Left lobe of liver (tissue), 2 donors: Measurements from ENCODE around the gene ERFL. TPM values are rescaled to one million over a fixed set of nuclear protein-coding genes. Genes with fewer than 3 reads are reported as not detected.

ENCODE experiments used
- ATAC-seq: fragments of 200-7000 bp; cut with Tn5 transposase; one replicate; pipeline ENCODE4 v1.9.1; 2020; ENCODE audit warnings: mild to moderate bottlenecking, moderate library complexity
- DNase-seq: peaks from one replicate; pipeline ENCODE4 v3.0.0-alpha.2; 2020; ENCODE audit warnings: low spot score
- total RNA-seq: library from RNA; stranded (reverse); gene quantifications from one replicate; pipeline ENCODE4 v1.2.1, GENCODE V29; 2021
- donor health status: DM: no; HTN: no; CAD: no; lungs with moderate emphysema.
- donor health status: DM: no; HTN: yes; CAD: no.

Gene ERFL
- total RNA-seq, 1 donor from 2014 or later = not detected

DNA sequence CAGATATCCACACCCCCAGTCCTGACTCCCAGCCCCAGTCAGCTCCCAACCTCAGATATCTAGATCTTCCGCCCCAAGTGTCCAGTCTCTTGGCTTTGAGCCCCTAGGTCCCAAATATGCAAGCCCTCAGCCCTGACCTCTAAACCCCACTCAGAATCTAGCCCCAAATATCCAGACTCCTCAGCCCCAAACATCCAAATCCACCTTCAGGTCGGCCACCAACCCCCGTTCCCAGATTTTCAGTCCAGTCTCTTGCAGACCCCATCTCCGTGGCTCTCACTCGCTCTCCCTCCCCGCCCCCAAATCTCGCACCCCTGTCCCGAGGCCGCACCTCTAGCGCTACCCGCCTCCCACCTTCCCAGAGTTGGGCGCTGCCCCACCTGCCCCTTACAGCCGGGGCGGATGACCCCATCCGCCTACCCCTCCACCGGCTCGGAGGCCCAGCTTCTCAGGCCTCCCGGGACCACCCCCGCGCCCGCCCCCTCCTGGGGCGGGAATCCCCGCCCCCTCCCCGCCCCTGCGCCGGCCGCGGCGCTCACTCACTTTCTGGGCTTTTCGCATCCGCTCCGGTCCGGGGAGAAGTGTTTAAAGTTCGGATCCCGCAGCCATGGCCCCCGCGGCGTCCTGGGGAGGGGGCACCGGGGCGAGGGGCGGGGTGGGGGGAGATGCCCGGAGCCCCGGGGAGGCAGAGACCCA is 604 bp downstream of the ERFL start:
- DNase-seq (no peak), ATAC-seq (no peak)

GRCh38 chr19:41926763-41927496 is 1.3 kb downstream of the ERFL start:
- ATAC-seq (no peak), DNase-seq (no peak)

GRCh38 chr19:41926028-41926762 is 2.1 kb downstream of the ERFL start:
- DNase-seq = no peak

GRCh38 chr19:41925208-41926003 is 2.8 kb downstream of the ERFL start:
- no peak for ATAC-seq
- DNase-seq = no peak

More at GRCh38 chr19:41926028-41926762, 2.1 kb downstream of the ERFL start:
- no peak for ATAC-seq

GRCh38 chr19:41924151-41925145 is 3.8 kb downstream of the ERFL start:
- ATAC-seq (no peak), DNase-seq (no peak)

DNA sequence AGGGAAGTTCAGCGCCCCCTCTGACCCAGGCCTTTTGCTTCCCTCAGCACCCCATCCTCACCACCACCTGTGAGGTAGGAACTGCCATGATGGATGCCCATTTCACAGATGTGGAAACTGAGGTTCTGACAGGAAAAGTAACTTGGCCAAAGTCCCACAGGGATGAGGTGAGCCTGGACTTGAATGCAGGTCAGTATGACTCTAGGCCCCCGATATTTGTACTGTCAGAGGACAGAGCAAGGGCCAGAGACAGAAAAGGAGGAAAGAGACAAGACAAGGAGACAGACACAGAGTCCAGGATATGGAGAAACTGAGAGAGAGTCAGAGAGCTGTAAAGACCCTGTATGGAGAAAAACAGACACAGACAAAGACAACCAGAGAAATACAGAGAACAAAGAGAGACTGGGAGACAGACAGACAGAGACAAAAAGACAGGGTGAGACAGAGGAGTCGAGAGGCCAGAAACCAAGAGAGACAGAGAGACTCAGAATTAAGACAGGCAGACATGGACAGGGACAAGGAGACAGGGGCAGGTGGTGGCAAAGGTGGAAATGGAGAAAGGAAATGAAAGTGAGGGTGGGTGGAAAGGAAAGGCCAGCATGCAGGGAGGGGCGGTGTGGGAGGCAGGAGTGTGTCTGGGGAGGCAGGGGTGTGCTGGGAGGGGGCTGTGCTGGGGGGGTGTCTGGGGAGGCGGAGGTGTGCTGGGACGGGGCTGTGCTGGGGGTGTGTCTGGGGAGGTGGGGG is 5.0 kb downstream of the ERFL start:
- DNase-seq (no peak), ATAC-seq (no peak)

GRCh38 chr19:41922585-41922984 is 5.7 kb downstream of the ERFL start:
- no peak for DNase-seq
- no peak for ATAC-seq

DNA sequence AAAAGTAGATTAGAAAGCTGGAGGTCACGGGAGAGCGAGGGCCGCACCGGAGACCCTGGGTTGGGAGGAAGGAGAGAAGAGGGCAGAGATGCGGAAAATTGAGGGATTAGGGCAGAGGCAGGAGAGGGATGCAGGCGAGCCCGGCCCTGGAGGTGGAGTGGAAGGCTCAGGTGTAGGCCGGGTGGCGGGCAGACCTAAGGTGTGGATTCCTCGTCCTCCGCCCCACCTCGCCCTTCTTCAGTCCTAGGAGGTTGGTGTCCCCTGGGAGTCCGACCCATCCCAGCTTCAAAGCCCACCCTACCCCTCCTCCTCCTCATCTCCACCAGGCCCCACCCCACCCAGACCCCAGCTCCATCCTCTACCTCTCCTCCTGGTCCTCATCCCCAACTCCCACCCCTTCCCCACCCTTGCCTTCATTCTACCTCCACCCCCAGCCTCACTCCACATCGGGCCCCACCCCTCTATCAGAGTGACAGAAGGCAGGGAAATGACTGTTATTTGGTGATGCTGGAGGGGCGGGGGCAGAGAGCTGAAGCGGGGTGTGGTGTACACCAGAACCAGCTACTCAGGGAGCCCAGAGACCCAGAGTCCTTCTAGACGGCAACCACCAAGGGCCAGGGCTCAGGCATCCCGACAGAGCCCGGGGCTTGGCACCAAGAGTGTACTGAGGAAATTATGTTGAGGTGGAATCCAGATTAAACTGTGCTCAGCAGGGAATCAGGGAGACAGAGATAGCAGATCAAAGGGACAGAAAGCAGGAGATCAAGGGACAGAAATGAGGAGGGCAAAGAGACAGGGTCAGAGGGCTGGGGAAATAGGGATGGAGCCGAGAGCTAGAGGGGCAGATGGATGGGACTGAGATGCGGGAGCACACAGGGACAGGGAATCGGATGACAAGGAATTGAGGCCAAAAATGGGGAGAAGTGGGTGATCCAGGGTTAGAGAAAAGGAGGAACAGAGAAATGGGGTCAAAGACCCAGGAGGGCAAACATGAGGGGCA is 6.4 kb downstream of the ERFL start:
- ATAC-seq (no peak), DNase-seq (no peak)

DNA sequence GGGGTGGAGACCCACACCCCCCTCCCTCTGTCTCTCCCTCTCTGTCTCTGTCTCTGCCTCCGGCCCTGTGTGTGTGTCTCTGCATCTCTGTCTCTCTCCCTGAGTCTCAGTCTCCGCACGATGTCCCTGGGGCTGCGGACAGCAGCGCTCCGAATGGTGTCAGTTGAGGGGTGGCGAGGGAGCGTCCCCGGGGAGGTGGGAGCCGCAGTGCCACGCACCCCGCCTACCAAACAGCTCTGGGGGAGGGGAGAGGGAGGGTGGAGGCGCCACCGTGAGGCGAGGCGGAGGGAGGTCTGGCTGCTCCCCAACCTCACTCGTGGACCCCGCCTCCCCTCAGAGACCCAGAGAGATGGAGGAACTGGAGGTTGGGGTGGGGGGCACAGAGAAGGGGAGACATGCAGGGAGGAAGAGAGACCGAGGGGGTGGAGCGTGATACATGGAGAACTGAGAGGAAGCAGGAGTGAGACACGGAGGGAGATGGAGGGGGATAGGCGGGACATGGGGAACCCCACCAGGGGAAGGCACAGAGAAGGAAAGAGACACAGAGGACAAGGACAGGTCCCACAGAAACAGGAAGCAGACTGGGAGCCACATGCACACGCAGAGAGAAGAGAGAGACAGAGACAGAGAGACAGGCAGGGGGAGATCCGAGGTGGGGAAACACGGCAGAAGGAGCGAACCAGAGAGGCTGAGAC is 7.2 kb downstream of the ERFL start:
- ATAC-seq (no peak), DNase-seq (no peak)

DNA sequence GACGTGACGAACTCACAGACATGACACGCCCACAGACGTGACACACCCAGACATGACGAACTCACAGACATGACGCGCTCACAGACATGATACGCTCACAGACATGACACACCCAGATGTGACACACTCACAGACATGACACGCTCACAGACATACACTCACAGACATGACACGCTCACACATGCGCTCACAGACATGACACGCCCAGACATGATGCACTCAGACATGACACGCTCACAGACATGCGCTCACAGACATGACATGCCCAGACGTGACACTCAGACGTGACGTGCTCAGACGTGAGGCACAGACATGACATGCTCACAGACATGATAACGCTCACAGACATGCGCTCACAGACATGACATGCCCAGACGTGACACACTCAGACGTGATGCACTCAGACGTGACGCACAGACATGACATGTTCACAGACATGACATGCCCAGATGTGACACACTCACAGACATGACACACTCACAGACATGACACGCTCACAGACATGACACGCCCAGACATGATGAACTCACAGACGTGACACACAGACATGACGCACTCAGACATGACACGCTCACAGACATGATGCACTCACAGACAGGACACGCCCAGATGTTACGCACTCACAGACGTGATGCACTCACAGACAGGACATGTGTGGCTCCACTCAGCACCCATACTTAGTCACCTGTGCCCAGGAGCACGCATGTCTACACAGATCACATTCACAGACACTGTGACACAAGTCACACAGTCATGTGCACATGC is 8.1 kb downstream of the ERFL start:
- ATAC-seq (no peak), DNase-seq (no peak)

DNA sequence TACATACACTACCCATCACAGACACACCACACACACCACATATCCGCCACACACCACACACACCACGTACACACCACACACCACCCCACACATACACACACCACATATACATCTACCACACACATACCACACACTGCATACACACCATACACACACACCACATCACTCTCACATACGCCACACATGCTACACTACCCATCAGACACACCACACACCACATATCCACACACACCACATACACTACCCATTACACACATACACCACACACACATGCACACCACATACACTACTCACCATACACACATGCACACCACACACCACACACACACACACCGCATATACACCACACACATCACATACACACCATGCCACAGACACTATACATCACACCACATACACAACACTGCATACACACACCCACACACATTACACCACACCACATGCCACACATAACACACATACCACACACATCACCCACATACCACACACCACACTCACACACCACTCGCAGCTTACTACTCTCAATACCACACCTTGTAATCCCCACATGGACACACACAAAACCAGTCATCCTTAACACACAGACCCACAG is 9.5 kb downstream of the ERFL start:
- DNase-seq (no peak), ATAC-seq (no peak)

DNA sequence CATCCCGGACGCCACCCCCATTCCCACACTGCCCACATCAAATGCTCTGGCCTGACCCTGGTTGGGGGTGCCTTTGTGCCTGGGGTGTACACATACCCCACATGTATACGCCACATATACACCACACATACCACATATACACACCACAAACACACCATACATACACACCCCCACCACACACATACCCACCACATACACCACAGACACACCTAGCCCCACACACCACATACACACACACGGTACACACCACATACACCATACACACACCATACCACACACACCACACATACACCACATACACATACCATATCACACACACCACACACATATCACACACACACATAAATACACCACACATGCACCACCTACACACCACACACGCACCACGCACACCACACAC is 10.2 kb downstream of the ERFL start:
- ATAC-seq (no peak), DNase-seq (no peak)

- ATAC-seq = no peak
- no peak for DNase-seq
These were observed 10.6 kb downstream of the ERFL start for GRCh38 chr19:41917676-41918075.

GRCh38 chr19:41915776-41916414 is 12.4 kb downstream of the ERFL start:
- DNase-seq (no peak), ATAC-seq (no peak)

DNA sequence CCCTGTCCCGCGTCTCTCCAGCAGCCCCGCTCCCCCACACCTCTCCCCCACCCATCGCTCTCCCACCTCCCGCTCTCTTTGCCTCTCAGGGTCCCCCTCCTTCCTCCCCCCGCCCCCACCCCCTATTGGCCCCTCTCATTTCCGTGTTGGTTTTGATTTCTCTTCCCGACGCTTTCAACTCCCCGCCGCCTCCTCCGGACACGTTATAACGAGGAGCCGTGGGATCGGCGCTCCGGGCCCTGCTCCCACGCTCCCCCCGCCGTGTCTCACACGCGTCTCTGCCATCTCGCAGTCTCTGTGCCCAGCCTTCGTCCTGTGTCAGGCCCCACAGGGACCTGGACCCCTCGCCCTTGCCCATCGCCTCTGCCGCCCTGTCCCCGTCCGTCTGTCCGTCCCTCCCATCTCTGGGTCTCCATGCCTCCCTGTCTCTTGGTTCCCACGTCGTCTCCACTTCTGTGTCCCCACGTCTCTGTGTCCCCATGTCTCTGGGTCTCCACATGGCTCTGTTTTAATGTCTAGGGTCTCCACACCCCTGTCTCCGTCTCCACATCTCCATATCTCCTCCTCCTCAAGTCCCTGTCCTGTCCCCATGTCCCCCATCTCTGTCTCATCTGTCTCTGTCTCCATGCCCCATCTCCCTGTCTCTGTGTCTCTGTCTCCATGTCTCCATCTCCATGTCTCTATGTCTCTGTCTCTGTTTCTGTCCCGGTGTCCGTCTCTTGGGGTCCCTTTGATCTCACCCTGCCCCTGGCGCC is 13.1 kb downstream of the ERFL start:
- DNase-seq (no peak), ATAC-seq (no peak)
